Measurements from ENCODE around the gene IRGQ.

- TF ChIP-seq CTCF (conservative IDR thresholded peaks at IDR 0.05), result no peak
- TF ChIP-seq ZFX (IDR thresholded peaks at IDR 0.05), result no peak
These were observed 21.0 kb upstream of the IRGQ start for GRCh38 chr19:43616954-43617353.
